HK-2 (cell line): ENCODE measurements around the gene LIN28B.

Experiments used
- DNase-seq: peaks from one replicate; pipeline ENCODE4 v3.0.0-alpha.2; 2018; ENCODE audit not compliant: unreplicated experiment

The LIN28B gene

GRCh38 chr6:105109955-105110895 lies 153.3 kb downstream of the LIN28B start:
- no peak for DNase-seq

- DNase-seq: no peak
These were observed 154.2 kb downstream of the LIN28B start for GRCh38 chr6:105111105-105111504.

GRCh38 chr6:105111871-105112270 lies 155.0 kb downstream of the LIN28B start:
- DNase-seq: no peak

GRCh38 chr6:105112577-105112976 lies 155.7 kb downstream of the LIN28B start:
- no peak for DNase-seq

GRCh38 chr6:105113422-105113821 lies 156.5 kb downstream of the LIN28B start:
- no peak for DNase-seq

GRCh38 chr6:105116150-105116549 lies 159.2 kb downstream of the LIN28B start:
- no peak for DNase-seq

GRCh38 chr6:105120570-105120969 lies 163.7 kb downstream of the LIN28B start:
- DNase-seq: no peak

- no peak for DNase-seq
These were observed 165.1 kb downstream of the LIN28B start for GRCh38 chr6:105121981-105122380.

GRCh38 chr6:105122717-105123116 lies 165.8 kb downstream of the LIN28B start:
- DNase-seq: no peak
